GM12878 (cell line): ENCODE data around the gene CYP3A7. TPM values are rescaled to one million over a fixed set of nuclear protein-coding genes. Genes with fewer than 3 reads are reported as not detected.

Experiments
- ATAC-seq: fragments of 200-7000 bp; cut with Tn5 transposase; 3 replicates; pipeline ENCODE4 v1.9.1; 2020; ENCODE audit warnings: mild to moderate bottlenecking, moderate library complexity
- BruUV-seq: library from RNA; stranded (reverse); fragments of 400-500 nt; replicated peaks from 2 replicates; lab custom pipeline; 2021; lab: Mats Ljungman, UMichigan
- CTCF ChIA-PET: fragments of 300-600 bp; sonication (Branson Sonifier 250); formaldehyde crosslinking; extraction: SDS; loops from one replicate; lab custom pipeline; 2021; ENCODE audit warnings: inconsistent platforms; lab: Yijun Ruan, JAX
- POLR2A ChIA-PET: fragments of 350-600 bp; formaldehyde crosslinking; extraction: SDS; loops from one replicate; lab custom pipeline; 2021; ENCODE audit warnings: inconsistent platforms; lab: Charles Lee
- RAD21 ChIA-PET: fragments of 300-600 bp; sonication (Branson Sonifier 250); formaldehyde crosslinking; loops from one replicate; lab custom pipeline; 2023; ENCODE audit warnings: antibody characterized with exemption; ENCODE audit not compliant: unreplicated experiment; lab: Charles Lee
- SMC1A ChIA-PET: fragments of 300-600 bp; sonication (Branson Sonifier 250); formaldehyde crosslinking; loops from one replicate; lab custom pipeline; 2023; ENCODE audit not compliant: unreplicated experiment, uncharacterized antibody; lab: Charles Lee
- DNase-seq: peaks from one replicate; pipeline ENCODE4 v3.0.0-alpha.2; 2011; ENCODE audit warnings: low read depth, low spot score
- FAIRE-seq: peaks from 3 replicates; lab custom pipeline; 2011; peaks lifted over from hg19 to GRCh38; lab: Jason Lieb, UNC
- H2AFZ ChIP-seq: 2 replicates; pipeline ENCODE4 v1.6.0; 2011; ENCODE audit warnings: low read depth, low read length, control low read depth; ENCODE audit not compliant: control insufficient read depth
- H3K27ac ChIP-seq: 2 replicates; pipeline ENCODE4 v1.5.1; 2011; ENCODE audit warnings: control low read depth; ENCODE audit not compliant: control insufficient read depth, insufficient read depth
- H3K27me3 ChIP-seq, 2 experiments: replicated peaks in 1 of 2; 2 replicates each; pipeline versions ENCODE4 v1.6.0 to v1.6.1; 2011; ENCODE audit warnings: low read length in 1 of 2; ENCODE audit not compliant: control insufficient read depth in 2 of 2, insufficient read depth in 2 of 2
- H3K36me3 ChIP-seq, 2 experiments: 2 replicates each; pipeline ENCODE4 v1.5.1; 2011; ENCODE audit warnings: low read length in 1 of 2; ENCODE audit not compliant: control insufficient read depth in 2 of 2, insufficient read depth in 2 of 2
- H3K4me1 ChIP-seq: 2 replicates; pipeline ENCODE4 v1.6.1; 2011; ENCODE audit warnings: mild to moderate bottlenecking, low read length, moderate library complexity, mixed read lengths; ENCODE audit not compliant: control insufficient read depth, insufficient read depth
- H3K4me2 ChIP-seq: 2 replicates; pipeline ENCODE4 v1.6.0; 2011; ENCODE audit warnings: control low read depth; ENCODE audit not compliant: control insufficient read depth, insufficient read depth
- H3K4me3 ChIP-seq: fragments of 200-600 bp; sonication (generic); 2 replicates; pipeline ENCODE4 v1.5.1; 2016
- H3K79me2 ChIP-seq: 2 replicates; pipeline ENCODE4 v1.6.0; 2011; ENCODE audit warnings: low read length; ENCODE audit not compliant: control insufficient read depth, insufficient read depth
- H3K9ac ChIP-seq: 2 replicates; pipeline ENCODE4 v1.8.0; 2011; ENCODE audit warnings: low read length, control low read depth, mixed read lengths; ENCODE audit not compliant: control insufficient read depth, insufficient read depth
- H3K9me3 ChIP-seq: replicated peaks from 3 replicates; pipeline ENCODE4 v1.5.1; 2011; ENCODE audit warnings: mild to moderate bottlenecking, low read length; ENCODE audit not compliant: control insufficient read depth, insufficient read depth
- H4K20me1 ChIP-seq: 2 replicates; pipeline ENCODE4 v1.6.0; 2011; ENCODE audit not compliant: control insufficient read depth, insufficient read depth
- ATF7 ChIP-seq: fragments of 450-650 bp; IDR thresholded peaks from 2 replicates; pipeline ENCODE4 v1.6.1; 2016; ENCODE audit warnings: low read depth, mild to moderate bottlenecking
- CBX5 ChIP-seq: sonication (generic); IDR thresholded peaks from 2 replicates; pipeline ENCODE4 v1.6.1; 2016; ENCODE audit warnings: low read depth, moderate library complexity, mild to moderate bottlenecking, inconsistent platforms
- CREB1 ChIP-seq: IDR thresholded peaks from 2 replicates; pipeline ENCODE4 v1.6.1; 2012; ENCODE audit warnings: low read depth, mild to moderate bottlenecking, inconsistent platforms
- ESRRA ChIP-seq: IDR thresholded peaks from 2 replicates; pipeline ENCODE4 v1.6.1; 2012; ENCODE audit warnings: mild to moderate bottlenecking, low read length, improper control_type of control experiment
- IKZF1 ChIP-seq: fragments of 450-650 bp; conservative IDR thresholded peaks from 2 replicates; pipeline ENCODE4 v1.6.1; 2017; ENCODE audit warnings: antibody characterized with exemption, mild to moderate bottlenecking
- MXI1 ChIP-seq: fragments of 150-350 bp; IDR thresholded peaks from 2 replicates; pipeline ENCODE4 v1.6.1; 2011; ENCODE audit warnings: low read depth, mild to moderate bottlenecking, inconsistent platforms, low read length, improper control_type of control experiment
- PAX5 ChIP-seq: IDR thresholded peaks from 2 replicates; pipeline ENCODE4 v1.6.1; 2011; ENCODE audit warnings: low read depth, low read length, borderline replicate concordance
- RBBP5 ChIP-seq: fragments of 200-600 bp; sonication (generic); conservative IDR thresholded peaks from 2 replicates; pipeline ENCODE4 v1.6.1; 2016
- TCF12 ChIP-seq: IDR thresholded peaks from 2 replicates; pipeline ENCODE4 v1.6.1; 2011; ENCODE audit warnings: low read depth, mild to moderate bottlenecking, low read length
- WGBS: methylation state at CpG from one replicate; pipeline ENCODE4 v1.1.6; 2016; ENCODE audit warnings: low lambda C conversion rate; ENCODE audit not compliant: insufficient replicate concordance, insufficient coverage; ENCODE audit errors: missing lambda C conversion rate; 5-methylcytosine and 5-hydroxymethylcytosine counted together
- in situ Hi-C: fragments of 300-500 bp; cut with MboI; formaldehyde crosslinking; loops from 9 replicates; pipeline ENCODE4 v1.14.3; 2018; ENCODE audit warnings: mixed read lengths
- intact Hi-C: fragments of 100-400 bp; cut with micrococcal nuclease; formaldehyde crosslinking; loops from one replicate; pipeline ENCODE4 v1.14.2; 2022; ENCODE audit not compliant: unreplicated experiment
- polyA plus RNA-seq, 11 experiments: library from polyadenylated mRNA; depleted of rRNA in 4 of 11; unstranded in 6 of 11; stranded (reverse) in 5 of 11; fragments of >200 nt; fragmentation: Nextera tagmentation in 4 of 11; fragmentation: Illumina TruSeq in 1 of 11; extraction: Ambion mirVana in 4 of 11; extraction: Trizol in 1 of 11; gene quantifications; 1 replicate in 1 of 11; 2 replicates in 10 of 11; pipeline versions ENCODE4 v1.2.1 to v1.2.3, GENCODE V29; 2011 to 2016; ENCODE audit warnings: inconsistent platforms in 2 of 11, missing spikeins in 2 of 11, low read depth in 1 of 11
- total RNA-seq, 4 experiments: library from RNA; depleted of rRNA in 3 of 4; stranded (reverse); fragments of >200 nt in 3 of 4; fragmentation: Illumina TruSeq in 1 of 4; extraction: Trizol in 1 of 4; gene quantifications; 2 replicates each; pipeline versions ENCODE4 v1.2.1 to v1.2.3, GENCODE V29; 2013 to 2021
- TF ChIP-seq, protein P1 (sequence below): IDR thresholded peaks from 2 replicates; pipeline ENCODE4 v1.6.1; 2012; ENCODE audit warnings: low read depth, low read length, improper control_type of control experiment
- TF ChIP-seq, protein P2 (sequence below): fragments of 450-650 bp; IDR thresholded peaks from 2 replicates; pipeline ENCODE4 v1.6.1; 2017; ENCODE audit warnings: mild to moderate bottlenecking, moderate library complexity
- TF ChIP-seq, protein P3 (sequence below): fragments of 450-650 bp; conservative IDR thresholded peaks from 2 replicates; pipeline ENCODE4 v1.6.1; 2017; ENCODE audit warnings: mild to moderate bottlenecking, moderate library complexity
- TF ChIP-seq, protein P4 (sequence below): fragments of 450-650 bp; IDR thresholded peaks from 2 replicates; pipeline ENCODE4 v1.6.1; 2014; ENCODE audit warnings: mild to moderate bottlenecking

Gene CYP3A7
- total and polyA plus RNA-seq, 10 of the 15 experiments (the other 5 are each of a cell fraction or from before 2014, with no cell fraction given), result 0.05 to 0.11 (median 0.06) TPM; not detected in 7

DNA sequence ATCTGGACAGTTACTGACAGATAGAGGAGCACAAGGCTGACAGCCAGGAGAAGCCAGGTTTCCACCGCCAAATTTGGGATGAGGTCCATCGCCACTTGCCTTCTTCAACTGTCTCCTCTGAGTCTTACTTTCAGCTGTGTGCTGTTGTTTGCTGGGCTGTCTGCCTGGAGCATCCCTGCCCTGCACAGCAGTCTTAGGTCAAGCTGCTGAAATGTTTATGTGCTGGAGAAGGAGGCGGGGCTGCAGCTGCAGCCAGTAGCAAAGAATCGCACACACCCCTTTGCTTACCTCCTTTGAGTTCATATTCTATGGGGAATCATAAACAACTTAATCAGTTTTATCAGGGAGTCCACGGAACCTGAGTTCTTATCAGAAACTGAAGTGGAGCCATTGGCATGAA lies 35.0 kb downstream of the CYP3A7 start:
- POLR2A ChIA-PET, result no interaction called here
- ATAC-seq (no peak), FAIRE-seq (no peak), DNase-seq (no peak)
- TF ChIP-seq ATF7, result no peak
- TF ChIP-seq TCF12, result no peak
- TF ChIP-seq, protein P1, sequence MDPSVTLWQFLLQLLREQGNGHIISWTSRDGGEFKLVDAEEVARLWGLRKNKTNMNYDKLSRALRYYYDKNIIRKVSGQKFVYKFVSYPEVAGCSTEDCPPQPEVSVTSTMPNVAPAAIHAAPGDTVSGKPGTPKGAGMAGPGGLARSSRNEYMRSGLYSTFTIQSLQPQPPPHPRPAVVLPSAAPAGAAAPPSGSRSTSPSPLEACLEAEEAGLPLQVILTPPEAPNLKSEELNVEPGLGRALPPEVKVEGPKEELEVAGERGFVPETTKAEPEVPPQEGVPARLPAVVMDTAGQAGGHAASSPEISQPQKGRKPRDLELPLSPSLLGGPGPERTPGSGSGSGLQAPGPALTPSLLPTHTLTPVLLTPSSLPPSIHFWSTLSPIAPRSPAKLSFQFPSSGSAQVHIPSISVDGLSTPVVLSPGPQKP, result no peak
- TF ChIP-seq RBBP5, result no peak
- TF ChIP-seq MXI1, result no peak
- no peak for TF ChIP-seq CREB1
- TF ChIP-seq, protein P2, sequence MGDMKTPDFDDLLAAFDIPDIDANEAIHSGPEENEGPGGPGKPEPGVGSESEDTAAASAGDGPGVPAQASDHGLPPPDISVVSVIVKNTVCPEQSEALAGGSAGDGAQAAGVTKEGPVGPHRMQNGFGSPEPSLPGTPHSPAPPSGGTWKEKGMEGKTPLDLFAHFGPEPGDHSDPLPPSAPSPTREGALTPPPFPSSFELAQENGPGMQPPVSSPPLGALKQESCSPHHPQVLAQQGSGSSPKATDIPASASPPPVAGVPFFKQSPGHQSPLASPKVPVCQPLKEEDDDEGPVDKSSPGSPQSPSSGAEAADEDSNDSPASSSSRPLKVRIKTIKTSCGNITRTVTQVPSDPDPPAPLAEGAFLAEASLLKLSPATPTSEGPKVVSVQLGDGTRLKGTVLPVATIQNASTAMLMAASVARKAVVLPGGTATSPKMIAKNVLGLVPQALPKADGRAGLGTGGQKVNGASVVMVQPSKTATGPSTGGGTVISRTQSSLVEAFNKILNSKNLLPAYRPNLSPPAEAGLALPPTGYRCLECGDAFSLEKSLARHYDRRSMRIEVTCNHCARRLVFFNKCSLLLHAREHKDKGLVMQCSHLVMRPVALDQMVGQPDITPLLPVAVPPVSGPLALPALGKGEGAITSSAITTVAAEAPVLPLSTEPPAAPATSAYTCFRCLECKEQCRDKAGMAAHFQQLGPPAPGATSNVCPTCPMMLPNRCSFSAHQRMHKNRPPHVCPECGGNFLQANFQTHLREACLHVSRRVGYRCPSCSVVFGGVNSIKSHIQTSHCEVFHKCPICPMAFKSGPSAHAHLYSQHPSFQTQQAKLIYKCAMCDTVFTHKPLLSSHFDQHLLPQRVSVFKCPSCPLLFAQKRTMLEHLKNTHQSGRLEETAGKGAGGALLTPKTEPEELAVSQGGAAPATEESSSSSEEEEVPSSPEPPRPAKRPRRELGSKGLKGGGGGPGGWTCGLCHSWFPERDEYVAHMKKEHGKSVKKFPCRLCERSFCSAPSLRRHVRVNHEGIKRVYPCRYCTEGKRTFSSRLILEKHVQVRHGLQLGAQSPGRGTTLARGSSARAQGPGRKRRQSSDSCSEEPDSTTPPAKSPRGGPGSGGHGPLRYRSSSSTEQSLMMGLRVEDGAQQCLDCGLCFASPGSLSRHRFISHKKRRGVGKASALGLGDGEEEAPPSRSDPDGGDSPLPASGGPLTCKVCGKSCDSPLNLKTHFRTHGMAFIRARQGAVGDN, result no peak
- TF ChIP-seq CBX5, result no peak
- TF ChIP-seq IKZF1, result no peak
- TF ChIP-seq, protein P3, sequence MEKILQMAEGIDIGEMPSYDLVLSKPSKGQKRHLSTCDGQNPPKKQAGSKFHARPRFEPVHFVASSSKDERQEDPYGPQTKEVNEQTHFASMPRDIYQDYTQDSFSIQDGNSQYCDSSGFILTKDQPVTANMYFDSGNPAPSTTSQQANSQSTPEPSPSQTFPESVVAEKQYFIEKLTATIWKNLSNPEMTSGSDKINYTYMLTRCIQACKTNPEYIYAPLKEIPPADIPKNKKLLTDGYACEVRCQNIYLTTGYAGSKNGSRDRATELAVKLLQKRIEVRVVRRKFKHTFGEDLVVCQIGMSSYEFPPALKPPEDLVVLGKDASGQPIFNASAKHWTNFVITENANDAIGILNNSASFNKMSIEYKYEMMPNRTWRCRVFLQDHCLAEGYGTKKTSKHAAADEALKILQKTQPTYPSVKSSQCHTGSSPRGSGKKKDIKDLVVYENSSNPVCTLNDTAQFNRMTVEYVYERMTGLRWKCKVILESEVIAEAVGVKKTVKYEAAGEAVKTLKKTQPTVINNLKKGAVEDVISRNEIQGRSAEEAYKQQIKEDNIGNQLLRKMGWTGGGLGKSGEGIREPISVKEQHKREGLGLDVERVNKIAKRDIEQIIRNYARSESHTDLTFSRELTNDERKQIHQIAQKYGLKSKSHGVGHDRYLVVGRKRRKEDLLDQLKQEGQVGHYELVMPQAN, result no peak
- TF ChIP-seq PAX5, result no peak
- no peak for TF ChIP-seq ESRRA
- TF ChIP-seq, protein P4, sequence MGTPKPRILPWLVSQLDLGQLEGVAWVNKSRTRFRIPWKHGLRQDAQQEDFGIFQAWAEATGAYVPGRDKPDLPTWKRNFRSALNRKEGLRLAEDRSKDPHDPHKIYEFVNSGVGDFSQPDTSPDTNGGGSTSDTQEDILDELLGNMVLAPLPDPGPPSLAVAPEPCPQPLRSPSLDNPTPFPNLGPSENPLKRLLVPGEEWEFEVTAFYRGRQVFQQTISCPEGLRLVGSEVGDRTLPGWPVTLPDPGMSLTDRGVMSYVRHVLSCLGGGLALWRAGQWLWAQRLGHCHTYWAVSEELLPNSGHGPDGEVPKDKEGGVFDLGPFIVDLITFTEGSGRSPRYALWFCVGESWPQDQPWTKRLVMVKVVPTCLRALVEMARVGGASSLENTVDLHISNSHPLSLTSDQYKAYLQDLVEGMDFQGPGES, result no peak
- CTCF ChIA-PET, result no interaction called here
- Histone ChIP-seq H3K9ac (no peak overlapping the region), H3K4me2 (no peak overlapping the region), H4K20me1 (no peaks in the 10 kb centered on the region), H3K4me3 (no peak overlapping the region), H3K4me1 (no peaks in the 10 kb centered on the region), H3K27me3 (no peaks in the 10 kb centered on the region), H2AFZ (no peak overlapping the region), H3K36me3 (no peaks in the 10 kb centered on the region), H3K27ac (no peak overlapping the region), H3K79me2 (no peaks in the 10 kb centered on the region), H3K9me3 (no peaks in the 10 kb centered on the region)
- intact Hi-C loops, result no loop called here
- RAD21 ChIA-PET, result no interaction called here
- in situ Hi-C loops, result no loop called here
- SMC1A ChIA-PET, result interaction anchor here (0.6 kb wide), 1 partner anchor 1288 kb away, joined by 3 read pairs; no protein-coding TSS in a partner anchor
- BruUV-seq, result no TSS peak
- WGBS, result 56% methylated on average over 5 of the region's 5 CpGs
